ENCODE measurements around the gene NSD1.
A peak's percentile ranks its signal among the peaks of the same experiment; 100 is the strongest.

Gene NSD1

DNA sequence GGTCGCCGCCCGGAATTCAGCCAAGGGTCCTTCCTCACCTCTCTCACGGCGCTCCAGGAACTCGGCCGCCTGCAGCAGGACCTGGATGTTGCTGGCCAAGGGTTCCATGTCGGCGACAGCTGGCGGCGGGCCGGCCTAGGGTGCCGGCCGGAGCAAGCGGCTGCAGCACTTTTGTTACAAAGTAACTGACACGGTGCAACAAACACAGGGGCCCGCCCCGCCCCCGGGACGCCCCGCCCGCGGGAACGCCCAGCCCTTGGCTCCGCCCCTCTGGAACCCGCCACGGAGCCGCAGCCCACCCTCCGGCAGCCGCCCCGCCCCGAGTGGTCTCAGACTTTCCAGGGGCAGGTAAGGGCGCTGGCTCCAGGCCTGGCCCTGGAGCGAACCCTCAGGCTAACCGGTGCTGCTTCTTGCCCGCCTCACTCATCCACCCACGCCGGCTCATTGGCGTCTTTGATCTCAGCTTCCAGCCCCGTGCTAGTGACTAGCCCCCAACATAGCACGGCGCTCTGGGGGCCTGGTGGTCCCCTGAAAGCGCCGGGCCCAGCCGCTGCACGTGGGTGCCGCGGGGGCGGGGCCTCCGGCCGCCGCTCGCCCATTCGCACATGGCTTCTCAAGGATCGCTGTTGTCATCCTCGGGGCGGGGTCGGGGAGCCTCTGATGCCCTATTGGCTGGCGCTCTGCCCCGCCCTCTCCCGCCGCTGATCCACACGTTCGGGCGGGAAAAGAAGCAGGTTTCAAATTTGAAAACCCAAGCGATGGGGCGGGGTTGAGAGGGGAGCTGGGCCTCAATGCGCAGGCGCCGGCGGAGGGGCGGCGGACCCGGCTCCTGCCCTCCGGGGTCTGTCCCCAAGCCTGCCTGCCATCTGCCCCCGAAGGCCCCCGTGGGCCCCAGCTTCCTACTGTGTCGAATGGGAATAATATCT, 178.4 kb downstream of the NSD1 start, which contains the start of gene MXD3:
Gene MXD3 (minus strand): TSS at position 176 of the 926 bp plus-strand sequence. CDS start 68 bp downstream, at position 108.
- peak; percentile 84 for DNase-seq (ENCODE audit: low read depth)
- TF ChIP-seq, protein P1, sequence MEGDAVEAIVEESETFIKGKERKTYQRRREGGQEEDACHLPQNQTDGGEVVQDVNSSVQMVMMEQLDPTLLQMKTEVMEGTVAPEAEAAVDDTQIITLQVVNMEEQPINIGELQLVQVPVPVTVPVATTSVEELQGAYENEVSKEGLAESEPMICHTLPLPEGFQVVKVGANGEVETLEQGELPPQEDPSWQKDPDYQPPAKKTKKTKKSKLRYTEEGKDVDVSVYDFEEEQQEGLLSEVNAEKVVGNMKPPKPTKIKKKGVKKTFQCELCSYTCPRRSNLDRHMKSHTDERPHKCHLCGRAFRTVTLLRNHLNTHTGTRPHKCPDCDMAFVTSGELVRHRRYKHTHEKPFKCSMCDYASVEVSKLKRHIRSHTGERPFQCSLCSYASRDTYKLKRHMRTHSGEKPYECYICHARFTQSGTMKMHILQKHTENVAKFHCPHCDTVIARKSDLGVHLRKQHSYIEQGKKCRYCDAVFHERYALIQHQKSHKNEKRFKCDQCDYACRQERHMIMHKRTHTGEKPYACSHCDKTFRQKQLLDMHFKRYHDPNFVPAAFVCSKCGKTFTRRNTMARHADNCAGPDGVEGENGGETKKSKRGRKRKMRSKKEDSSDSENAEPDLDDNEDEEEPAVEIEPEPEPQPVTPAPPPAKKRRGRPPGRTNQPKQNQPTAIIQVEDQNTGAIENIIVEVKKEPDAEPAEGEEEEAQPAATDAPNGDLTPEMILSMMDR (IDR thresholded peaks at IDR 0.05; ENCODE audit: low read depth, low read length, missing control alignments), result no peak
- in situ Hi-C loops (cut with HindIII; ENCODE audit: low sequenced_read_pairs), result no loop called here
- H3K4me3 ChIP-seq (ENCODE audit: low read depth, low read length), result peak within 1 kb of the TSS; percentile 56

DNA sequence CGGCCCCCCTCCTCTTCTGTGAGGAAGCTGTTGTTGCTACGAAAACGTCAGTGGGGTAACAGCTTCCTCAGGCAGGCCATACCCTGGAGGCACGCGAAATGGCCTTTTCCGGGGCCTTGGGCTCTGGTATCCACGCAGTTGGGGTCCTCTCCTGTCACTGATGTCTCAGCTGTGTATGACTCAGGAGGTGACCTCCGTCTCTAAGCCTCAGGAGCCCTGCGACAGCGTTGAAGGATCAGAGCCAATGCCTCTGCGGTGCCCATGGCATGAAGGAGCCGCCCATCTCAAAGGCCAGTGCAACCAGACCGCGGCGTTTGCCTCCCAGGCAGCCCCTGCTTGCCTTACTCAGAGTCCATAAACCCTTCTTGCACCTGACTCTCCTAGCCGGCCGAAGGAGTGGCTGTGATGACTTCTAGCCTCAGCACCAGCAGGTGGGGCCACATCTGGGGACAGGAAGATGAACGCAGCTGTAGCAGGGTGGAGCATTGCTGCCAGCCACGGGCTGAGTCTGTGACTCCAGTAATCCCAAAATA, 179.1 kb downstream of the NSD1 start:
- peak overlapping the region; percentile 56 for H3K4me3 ChIP-seq (ENCODE audit: low read depth, low read length)
- DNase-seq (ENCODE audit: low read depth), result no peak
- in situ Hi-C loops (cut with HindIII; ENCODE audit: low sequenced_read_pairs), result no loop called here
- TF ChIP-seq, protein P1 (IDR thresholded peaks at IDR 0.05; ENCODE audit: low read depth, low read length, missing control alignments), result no peak

DNA sequence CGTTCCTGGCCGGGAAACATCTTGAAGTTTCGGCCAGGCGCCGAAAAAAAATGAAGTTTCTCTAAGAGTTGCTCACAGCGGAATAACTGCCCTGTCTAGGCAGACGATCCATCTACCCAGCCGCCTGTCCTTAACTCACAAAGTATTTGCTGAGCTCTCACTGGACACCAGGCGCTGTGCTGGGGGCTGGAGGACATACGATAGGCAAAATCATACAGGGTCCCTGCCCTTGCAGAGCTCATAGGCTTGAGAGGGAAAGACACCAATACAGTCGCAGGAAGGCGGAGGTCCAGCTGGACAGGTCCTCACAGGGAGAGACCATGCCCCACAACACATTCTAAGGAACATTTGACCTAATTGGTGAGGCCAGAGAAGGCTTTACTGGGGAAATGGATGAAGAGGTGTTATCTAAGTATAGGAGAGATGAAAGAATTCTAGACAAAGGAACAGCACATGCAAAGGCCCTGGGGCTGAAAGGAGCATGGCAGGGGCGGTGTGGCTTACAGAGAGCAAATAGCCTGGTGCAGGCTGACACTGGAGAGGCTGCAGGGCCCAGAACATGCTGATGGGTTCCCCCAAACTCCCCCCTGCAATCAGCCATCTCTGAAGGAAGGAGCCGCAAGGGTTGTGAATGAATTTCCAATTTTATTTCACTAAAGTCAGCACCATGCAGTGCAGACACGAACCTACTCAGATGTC, 180.1 kb downstream of the NSD1 start:
- DNase-seq (ENCODE audit: low read depth), result no peak
- TF ChIP-seq, protein P1 (IDR thresholded peaks at IDR 0.05; ENCODE audit: low read depth, low read length, missing control alignments), result no peak
- in situ Hi-C loops (cut with HindIII; ENCODE audit: low sequenced_read_pairs), result no loop called here
- H3K4me3 ChIP-seq (ENCODE audit: low read depth, low read length), result no peak overlapping the region

DNA sequence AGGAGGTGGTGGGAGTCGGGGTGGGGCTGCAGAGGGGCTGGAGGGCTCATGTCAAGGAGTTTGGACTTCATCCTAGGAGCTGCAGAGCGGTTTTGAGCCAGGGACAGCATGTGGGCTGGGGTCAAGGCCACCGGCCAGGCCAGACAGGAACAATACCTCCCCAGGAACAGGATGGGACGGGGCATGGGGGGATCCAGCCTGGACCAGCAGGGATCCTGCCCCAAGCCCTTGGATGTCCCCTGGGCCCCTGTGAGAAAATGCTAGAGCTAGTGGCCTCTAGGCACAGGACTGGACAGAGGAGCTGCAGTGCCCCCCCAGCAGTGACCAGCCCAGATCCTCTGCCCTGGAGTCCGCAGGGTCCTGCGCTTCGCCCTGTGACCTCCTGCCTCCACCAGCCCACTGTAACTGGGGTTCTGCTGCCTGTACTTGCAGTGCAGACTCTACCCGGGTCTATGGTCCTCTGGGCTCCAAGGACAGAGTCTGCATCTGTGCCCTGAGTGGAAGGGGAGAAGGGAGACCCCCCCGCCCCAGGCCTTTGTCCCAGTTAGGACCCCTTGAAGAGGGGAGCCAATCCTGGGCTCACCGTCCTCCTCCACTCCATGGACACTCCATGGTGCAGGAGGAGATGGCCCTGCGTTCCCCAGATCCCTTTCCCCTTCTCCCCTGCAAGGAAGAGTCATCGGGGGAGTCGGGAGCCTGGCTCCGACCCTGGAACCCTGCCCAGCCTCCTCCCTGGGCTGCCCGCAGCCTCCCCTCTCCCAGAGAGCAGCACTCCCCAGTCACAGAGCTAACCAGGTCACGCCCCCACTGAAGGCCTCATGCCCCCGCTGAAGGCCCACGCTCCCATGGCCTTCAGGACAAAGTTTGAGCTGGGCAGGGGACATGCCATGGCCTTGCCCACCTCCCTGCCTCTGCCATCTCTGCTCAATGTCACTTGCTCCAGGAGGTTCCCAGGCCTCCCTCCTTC, 181.1 kb downstream of the NSD1 start:
- no peak overlapping the region for H3K4me3 ChIP-seq (ENCODE audit: low read depth, low read length)
- no peak for DNase-seq (ENCODE audit: low read depth)
- in situ Hi-C loops (cut with HindIII; ENCODE audit: low sequenced_read_pairs), result no loop called here
- TF ChIP-seq, protein P1 (IDR thresholded peaks at IDR 0.05; ENCODE audit: low read depth, low read length, missing control alignments), result no peak

DNA sequence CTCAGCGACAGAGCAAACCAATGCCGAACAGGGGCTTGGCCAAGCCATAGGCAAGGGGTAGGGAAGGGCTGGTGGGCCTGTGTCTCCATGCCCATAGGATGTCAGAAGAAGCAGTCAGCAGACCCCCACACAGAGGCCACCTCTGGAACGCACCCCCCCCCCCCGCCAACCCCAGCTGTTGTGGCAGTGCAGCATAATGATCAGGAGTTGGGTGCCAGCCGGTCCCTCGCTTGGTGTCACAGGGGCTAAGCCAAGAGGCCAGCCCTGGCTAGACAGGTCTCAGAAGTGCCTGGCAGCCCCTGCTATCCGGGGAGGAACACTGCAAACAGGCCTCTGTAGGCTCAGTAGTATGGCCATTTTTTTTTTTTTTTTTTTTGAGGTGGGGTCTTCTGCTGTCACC, 181.8 kb downstream of the NSD1 start:
- DNase-seq (ENCODE audit: low read depth), result no peak
- TF ChIP-seq, protein P1 (IDR thresholded peaks at IDR 0.05; ENCODE audit: low read depth, low read length, missing control alignments), result no peak
- in situ Hi-C loops (cut with HindIII; ENCODE audit: low sequenced_read_pairs), result no loop called here
- H3K4me3 ChIP-seq (ENCODE audit: low read depth, low read length), result no peak overlapping the region
